H1 (cell line): ENCODE data around the gene ADGRD2. TPM values are rescaled to one million over a fixed set of nuclear protein-coding genes. Genes with fewer than 3 reads are reported as not detected.

Source experiments
- CTCF ChIA-PET: fragments of 300-600 bp; sonication (Branson Sonifier 250); formaldehyde crosslinking; loops from one replicate; lab custom pipeline; 2021; ENCODE audit not compliant: partially characterized antibody; lab: Charles Lee
- POLR2A ChIA-PET: fragments of 300-600 bp; sonication (Branson Sonifier 250); formaldehyde crosslinking; loops from one replicate; lab custom pipeline; 2021; ENCODE audit warnings: inconsistent platforms; ENCODE audit not compliant: partially characterized antibody; lab: Charles Lee
- DNase-seq, 2 experiments: peaks; one replicate each; pipeline versions ENCODE4 v3.0.0 to v3.0.0-alpha.2; 2010 to 2022; ENCODE audit warnings: low spot score in 2 of 2, low read depth in 1 of 2, mixed read lengths in 1 of 2
- FAIRE-seq: peaks from 2 replicates; lab custom pipeline; 2011; peaks lifted over from hg19 to GRCh38; lab: Jason Lieb, UNC
- H2AFZ ChIP-seq: 2 replicates; pipeline ENCODE4 v1.8.1; 2012; ENCODE audit warnings: low read length, inconsistent platforms
- H2AK5ac ChIP-seq: 2 replicates; pipeline ENCODE4 v1.6.1; 2013; ENCODE audit warnings: low read depth, low read length
- H2BK120ac ChIP-seq: replicated peaks from 2 replicates; pipeline ENCODE3; 2013; ENCODE audit warnings: low read depth, low read length, inconsistent platforms
- H2BK12ac ChIP-seq: 2 replicates; pipeline ENCODE4 v1.6.1; 2013; ENCODE audit warnings: low read depth, low read length
- H2BK15ac ChIP-seq: 2 replicates; pipeline ENCODE4 v1.6.1; 2013; ENCODE audit warnings: low read length
- H2BK20ac ChIP-seq: 2 replicates; pipeline ENCODE4 v1.6.1; 2013; ENCODE audit warnings: low read length
- H2BK5ac ChIP-seq: 2 replicates; pipeline ENCODE4 v1.6.1; 2013; ENCODE audit warnings: low read depth, low read length
- H3K14ac ChIP-seq: 2 replicates; pipeline ENCODE4 v1.6.1; 2013; ENCODE audit warnings: inconsistent platforms; ENCODE audit not compliant: insufficient read length
- H3K18ac ChIP-seq: 2 replicates; pipeline ENCODE4 v1.6.1; 2013; ENCODE audit warnings: low read length; ENCODE audit errors: extremely low read depth
- H3K23ac ChIP-seq: 2 replicates; pipeline ENCODE4 v1.6.1; 2013; ENCODE audit warnings: inconsistent platforms; ENCODE audit not compliant: insufficient read length
- H3K23me2 ChIP-seq: 2 replicates; pipeline ENCODE4 v1.6.1; 2013; ENCODE audit warnings: low read depth, low read length
- H3K27ac ChIP-seq: 2 replicates; pipeline ENCODE4 v1.6.1; 2011; ENCODE audit warnings: low read depth, low read length, inconsistent platforms
- H3K27me3 ChIP-seq, 4 experiments: replicated peaks in 1 of 4; 1 replicate in 1 of 4; 2 replicates in 3 of 4; pipeline versions ENCODE4 v1.6.1 to v1.8.1; 2011 to 2013; ENCODE audit warnings: low read length in 3 of 4, mild to moderate bottlenecking in 3 of 4, inconsistent platforms in 2 of 4, mixed read lengths in 2 of 4, moderate library complexity in 1 of 4; ENCODE audit not compliant: control insufficient read depth in 3 of 4, insufficient read depth in 3 of 4; ENCODE audit errors: extremely low read depth in 1 of 4
- H3K36me3 ChIP-seq, 4 experiments: 2 replicates each; pipeline versions ENCODE4 v1.6.1 to v1.8.1; 2011 to 2013; ENCODE audit warnings: mild to moderate bottlenecking in 4 of 4, low read length in 3 of 4, moderate library complexity in 2 of 4, control low read depth in 1 of 4, inconsistent platforms in 1 of 4; ENCODE audit not compliant: insufficient read depth in 4 of 4, control insufficient read depth in 2 of 4
- H3K4ac ChIP-seq: replicated peaks from 2 replicates; pipeline ENCODE3; 2013; ENCODE audit warnings: low read length, low read depth, mixed read lengths, inconsistent platforms; ENCODE audit not compliant: insufficient read length
- H3K4me1 ChIP-seq, 4 experiments: replicated peaks in 1 of 4; 1 replicate in 1 of 4; 2 replicates in 3 of 4; pipeline versions ENCODE4 v1.6.1 to v1.8.1; 2011 to 2013; ENCODE audit warnings: low read length in 3 of 4, inconsistent platforms in 2 of 4, mixed read lengths in 1 of 4; ENCODE audit not compliant: insufficient read depth in 4 of 4, control insufficient read depth in 3 of 4
- H3K4me2 ChIP-seq, 2 experiments: 2 replicates each; pipeline versions ENCODE4 v1.6.1 to v1.8.1; 2011 to 2013; ENCODE audit warnings: low read depth in 2 of 2, low read length in 2 of 2, control low read depth in 1 of 2, inconsistent platforms in 1 of 2, mild to moderate bottlenecking in 1 of 2; ENCODE audit not compliant: insufficient read depth in 1 of 2
- H3K4me3 ChIP-seq, 4 experiments: fragments of 200-600, 300-600 bp in 1 of 4; sonication (generic), shearing (Covaris generic), sonication (Bioruptor Twin) in 1 of 4; 2 replicates each; pipeline versions ENCODE4 v1.5.1 to v1.8.1; 2011 to 2016; ENCODE audit warnings: low read length in 4 of 4, low read depth in 3 of 4, control low read depth in 2 of 4, inconsistent platforms in 2 of 4, mild to moderate bottlenecking in 2 of 4, mixed read lengths in 1 of 4, moderate library complexity in 1 of 4; ENCODE audit not compliant: insufficient read depth in 2 of 4; ENCODE audit errors: extremely low read depth in 1 of 4
- H3K56ac ChIP-seq: replicated peaks from 2 replicates; pipeline ENCODE3; 2013; ENCODE audit warnings: low read depth, mild to moderate bottlenecking, mixed read lengths, low read length, inconsistent platforms; ENCODE audit not compliant: insufficient read length
- H3K79me1 ChIP-seq: 2 replicates; pipeline ENCODE4 v1.6.1; 2013; ENCODE audit warnings: low read depth, low read length, control low read depth
- H3K79me2 ChIP-seq, 2 experiments: 2 replicates each; pipeline versions ENCODE4 v1.6.1 to v1.8.1; 2012 to 2013; ENCODE audit warnings: low read length in 2 of 2, mild to moderate bottlenecking in 2 of 2, inconsistent platforms in 1 of 2; ENCODE audit not compliant: insufficient read depth in 2 of 2, control insufficient read depth in 1 of 2
- H3K9ac ChIP-seq, 4 experiments: replicated peaks in 1 of 4; 1 replicate in 1 of 4; 2 replicates in 3 of 4; pipeline versions ENCODE4 v1.6.1 to v1.8.1; 2011 to 2013; ENCODE audit warnings: low read depth in 3 of 4, low read length in 3 of 4, control low read depth in 2 of 4, mild to moderate bottlenecking in 2 of 4, moderate library complexity in 2 of 4, inconsistent platforms in 1 of 4; ENCODE audit errors: extremely low read depth in 1 of 4
- H3K9me3 ChIP-seq, 2 experiments: 2 replicates each; pipeline versions ENCODE4 v1.6.1 to v1.8.1; 2012 to 2013; ENCODE audit warnings: mild to moderate bottlenecking in 2 of 2, moderate library complexity in 2 of 2, control low read depth in 1 of 2, inconsistent platforms in 1 of 2, low read depth in 1 of 2, low read length in 1 of 2, mixed read lengths in 1 of 2; ENCODE audit not compliant: insufficient read depth in 2 of 2
- H4K20me1 ChIP-seq, 2 experiments: replicated peaks in 1 of 2; 2 replicates each; pipeline versions ENCODE3 to v1.8.1; 2011 to 2013; ENCODE audit warnings: inconsistent platforms in 2 of 2, low read length in 2 of 2, mild to moderate bottlenecking in 1 of 2; ENCODE audit not compliant: insufficient read depth in 2 of 2, control insufficient read depth in 1 of 2
- H4K5ac ChIP-seq: 2 replicates; pipeline ENCODE4 v1.6.1; 2013; ENCODE audit warnings: low read length, low read depth, mixed read lengths, inconsistent platforms; ENCODE audit not compliant: insufficient read length
- H4K8ac ChIP-seq: 2 replicates; pipeline ENCODE4 v1.8.0; 2013; ENCODE audit warnings: mild to moderate bottlenecking, moderate library complexity, low read length, inconsistent platforms; ENCODE audit not compliant: insufficient read depth; ENCODE audit errors: extremely low read depth
- H4K91ac ChIP-seq: replicated peaks from 2 replicates; pipeline ENCODE3; 2013; ENCODE audit warnings: low read length, mixed read lengths, inconsistent platforms; ENCODE audit not compliant: insufficient read length
- ATF3 ChIP-seq: IDR thresholded peaks from 2 replicates; pipeline ENCODE4 v1.6.1; 2011; ENCODE audit warnings: low read depth, mild to moderate bottlenecking, low read length; ENCODE audit not compliant: insufficient read depth
- BCL11A ChIP-seq, 2 experiments: IDR thresholded peaks; one replicate each; pipeline ENCODE4 v1.6.1; 2011; ENCODE audit warnings: low read depth in 2 of 2, low read length in 2 of 2, mild to moderate bottlenecking in 2 of 2
- CBX5 ChIP-seq: fragments of 300-800, 300-1000 bp; sonication (generic); IDR thresholded peaks from 2 replicates; pipeline ENCODE4 v1.7.1; 2016; ENCODE audit warnings: antibody characterized with exemption, low read length, low read depth
- CBX8 ChIP-seq: fragments of 300-800, 300-1000 bp; sonication (generic); IDR thresholded peaks from 2 replicates; pipeline ENCODE4 v1.7.1; 2016; ENCODE audit warnings: low read depth, low read length, borderline replicate concordance
- WGBS, 2 experiments: shearing (Covaris generic) in 1 of 2; methylation state at CpG; one replicate each; pipeline versions ENCODE4 v1.1.6 to v1.1.7; 2013 to 2015; ENCODE audit warnings: low lambda C conversion rate in 2 of 2, mixed read lengths in 2 of 2, inconsistent platforms in 1 of 2, low coverage in 1 of 2, missing lambda C conversion rate in 1 of 2; ENCODE audit not compliant: insufficient replicate concordance in 2 of 2, insufficient coverage in 1 of 2, insufficient read length in 1 of 2; ENCODE audit errors: extremely low coverage in 1 of 2, missing lambda C conversion rate in 1 of 2; 5-methylcytosine and 5-hydroxymethylcytosine counted together
- polyA plus RNA-seq, 7 experiments: library from polyadenylated mRNA; depleted of rRNA in 3 of 7; stranded (reverse) in 5 of 7; unstranded in 2 of 7; fragments of >200 nt in 5 of 7; fragments of 200-250 nt in 2 of 7; gene quantifications; 1 replicate in 5 of 7; 2 replicates in 1 of 7; 4 replicates in 1 of 7; pipeline versions ENCODE4 v1.2.1 to v1.2.3, GENCODE V29; 2011 to 2013; ENCODE audit warnings: missing spikeins in 2 of 7, mixed read lengths in 2 of 7
- total RNA-seq: library from RNA; stranded (reverse); fragmentation: NEBNext Ultra II Directional; extraction: Animal tissue kit (Norgen Biotek cat#: 25700); gene quantifications from 2 replicates; pipeline ENCODE4 v1.2.1, GENCODE V29; 2021

Gene ADGRD2
- total and polyA plus RNA-seq, 2 of the 8 experiments (the other 6 are each of a cell fraction or from before 2014, with no cell fraction given), result 0.41 to 1.4 TPM

- WGBS, 2 experiments, result 96% methylated on average over 11 of the region's 11 CpGs; no CpG with 5 or more reads in 1 of the 2 experiments
- no peaks in the 10 kb centered on the region for H3K79me2 ChIP-seq
- no peak overlapping the region for H2BK120ac ChIP-seq
- POLR2A ChIA-PET, result no interaction called here
- H4K91ac ChIP-seq, result peak overlapping the region; percentile 65
- H2AFZ ChIP-seq, result no peak overlapping the region
- no peak overlapping the region for H3K56ac ChIP-seq
- no peak overlapping the region for H3K23ac ChIP-seq
- H3K79me1 ChIP-seq, result no peaks in the 10 kb centered on the region
- H4K20me1 ChIP-seq, result no peaks in the 10 kb centered on the region
- H3K23me2 ChIP-seq, result peaks cover 7% of the 10 kb centered on the region; the same call in 1 of the 2 replicates
- H3K9me3 ChIP-seq, result no peaks in the 10 kb centered on the region
- no peak overlapping the region for H4K5ac ChIP-seq
- no peak overlapping the region for H3K14ac ChIP-seq
- FAIRE-seq (no peak), DNase-seq (no peak)
- H3K27ac ChIP-seq, result no peak overlapping the region
- peak overlapping the region; percentile 72; the same call in 1 of the 2 replicates for H2BK15ac ChIP-seq
- H2BK5ac ChIP-seq, result no peak overlapping the region
- peaks cover 0 to 29% (median 14%) of the 10 kb centered on the region in 4 experiments; a peak in 6 of 7 replicates for H3K4me1 ChIP-seq
- peaks cover 0 to 7% (median 0%) of the 10 kb centered on the region in 4 experiments; a peak in 1 of 8 replicates for H3K36me3 ChIP-seq
- no peak overlapping the region for H3K4ac ChIP-seq
- CTCF ChIA-PET, result no interaction called here
- H3K9ac ChIP-seq, result no peak overlapping the region
- H4K8ac ChIP-seq, result peak overlapping the region; percentile 17; the same call in 1 of the 2 replicates
- H3K18ac ChIP-seq, result no peak overlapping the region
- TF ChIP-seq BCL11A (IDR thresholded peaks at IDR 0.05; ENCODE audit: low read depth in 2 of 2, low read length in 2 of 2), result no peak
- no peak for TF ChIP-seq CBX8
- TF ChIP-seq ATF3, result no peak
- TF ChIP-seq CBX5, result no peak
- H3K27me3 ChIP-seq, result peaks cover 30 to 37% (median 33%) of the 10 kb centered on the region in 4 experiments
- no peak overlapping the region for H2AK5ac ChIP-seq
- H2BK20ac ChIP-seq, result no peak overlapping the region
- H3K4me2 ChIP-seq, result no peak overlapping the region
- no peak overlapping the region for H2BK12ac ChIP-seq
- no peak overlapping the region for H3K4me3 ChIP-seq
Measured at GRCh38 chr9:124507880-124508423, 57.7 kb downstream of the ADGRD2 start.
